GM12892 (cell line): ENCODE data around the gene GSTA1.

Experiments used
- POLR2A ChIP-seq: IDR thresholded peaks from 2 replicates; pipeline ENCODE4 v1.6.1; 2011; ENCODE audit warnings: low read depth, low read length, control low read depth
- POLR2AphosphoS5 ChIP-seq: IDR thresholded peaks from 2 replicates; pipeline ENCODE4 v1.6.1; 2011; ENCODE audit warnings: low read depth, low read length, control low read depth
- TAF1 ChIP-seq: IDR thresholded peaks from 2 replicates; pipeline ENCODE4 v1.6.1; 2011; ENCODE audit warnings: low read depth, mild to moderate bottlenecking, control low read depth, low read length, borderline replicate concordance

DNA sequence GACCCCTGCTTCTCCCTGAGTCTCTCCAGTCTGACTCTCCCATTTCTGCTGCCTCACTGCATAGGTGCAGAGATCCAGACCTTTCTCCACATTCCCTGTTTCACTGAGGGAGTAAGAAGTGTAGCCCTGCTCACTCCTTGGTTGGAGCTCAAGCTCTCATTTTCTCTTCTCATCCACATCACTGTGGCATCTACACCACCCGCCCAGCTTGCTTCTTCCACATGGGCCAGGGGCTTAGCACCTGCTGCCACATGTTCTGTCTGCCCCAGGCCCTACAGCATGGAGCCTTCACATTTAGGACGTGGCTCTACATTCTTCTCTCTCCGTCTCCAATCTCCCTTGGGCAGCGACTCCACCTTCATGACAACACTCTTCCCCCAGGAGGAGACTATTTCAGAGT, 45.5 kb upstream of the GSTA1 start:
- TF ChIP-seq POLR2A (no peak), POLR2AphosphoS5 (no peak), TAF1 (no peak)
